Upper lobe of left lung (tissue), 4 donors: ENCODE data around the gene TCF7.

Source experiments
- EP300 ChIP-seq, 4 donors: sonication (generic); formaldehyde crosslinking; IDR thresholded peaks; one replicate each; pipeline ENCODE4 v1.5.1; 2017; ENCODE audit warnings: antibody characterized with exemption in 4 of 4, control low read depth in 2 of 4
- POLR2A ChIP-seq, 4 donors: fragments of 450-650 bp; IDR thresholded peaks; one replicate each; pipeline ENCODE4 v1.5.1; 2016 to 2017; ENCODE audit warnings: antibody characterized with exemption in 4 of 4, mild to moderate bottlenecking in 2 of 4
- POLR2AphosphoS5 ChIP-seq, 2 donors: sonication (generic); formaldehyde crosslinking; IDR thresholded peaks; one replicate each; pipeline ENCODE4 v1.5.1; 2017; ENCODE audit warnings: antibody characterized with exemption in 2 of 2
- TF ChIP-seq, protein P1 (sequence below), 6 experiments: fragments of 450-650 bp in 4 of 6; fragments of 200-600 bp in 2 of 6; sonication (generic) in 2 of 6; IDR thresholded peaks; one replicate each; pipeline ENCODE4 v1.5.1; 2016 to 2019; ENCODE audit warnings: antibody characterized with exemption in 6 of 6

DNA sequence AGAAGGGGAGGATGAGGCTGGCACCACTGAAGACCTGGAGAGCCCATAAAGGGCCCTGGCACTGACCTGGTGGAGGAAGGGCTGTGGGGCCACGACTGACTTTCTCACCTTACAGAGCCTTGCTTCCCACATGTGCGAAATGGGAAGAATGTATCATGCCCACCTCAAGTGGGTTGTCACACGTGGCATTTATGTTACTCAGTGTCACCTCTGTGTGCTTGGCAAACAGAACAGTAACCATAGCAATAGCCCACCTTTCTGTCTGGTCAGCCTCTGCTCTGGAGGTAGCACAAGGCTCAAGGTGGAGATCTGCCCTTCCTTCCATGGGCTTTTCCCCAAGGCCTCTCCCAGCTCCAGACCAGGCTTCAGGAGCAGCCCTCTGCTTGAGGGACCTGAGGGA is 16.7 kb downstream of the TCF7 start:
- TF ChIP-seq, protein P1, sequence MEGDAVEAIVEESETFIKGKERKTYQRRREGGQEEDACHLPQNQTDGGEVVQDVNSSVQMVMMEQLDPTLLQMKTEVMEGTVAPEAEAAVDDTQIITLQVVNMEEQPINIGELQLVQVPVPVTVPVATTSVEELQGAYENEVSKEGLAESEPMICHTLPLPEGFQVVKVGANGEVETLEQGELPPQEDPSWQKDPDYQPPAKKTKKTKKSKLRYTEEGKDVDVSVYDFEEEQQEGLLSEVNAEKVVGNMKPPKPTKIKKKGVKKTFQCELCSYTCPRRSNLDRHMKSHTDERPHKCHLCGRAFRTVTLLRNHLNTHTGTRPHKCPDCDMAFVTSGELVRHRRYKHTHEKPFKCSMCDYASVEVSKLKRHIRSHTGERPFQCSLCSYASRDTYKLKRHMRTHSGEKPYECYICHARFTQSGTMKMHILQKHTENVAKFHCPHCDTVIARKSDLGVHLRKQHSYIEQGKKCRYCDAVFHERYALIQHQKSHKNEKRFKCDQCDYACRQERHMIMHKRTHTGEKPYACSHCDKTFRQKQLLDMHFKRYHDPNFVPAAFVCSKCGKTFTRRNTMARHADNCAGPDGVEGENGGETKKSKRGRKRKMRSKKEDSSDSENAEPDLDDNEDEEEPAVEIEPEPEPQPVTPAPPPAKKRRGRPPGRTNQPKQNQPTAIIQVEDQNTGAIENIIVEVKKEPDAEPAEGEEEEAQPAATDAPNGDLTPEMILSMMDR (IDR thresholded peaks at IDR 0.05), result no peak
- no peak for TF ChIP-seq POLR2A (IDR thresholded peaks at IDR 0.05)
- TF ChIP-seq POLR2AphosphoS5 (IDR thresholded peaks at IDR 0.05), result no peak
- TF ChIP-seq EP300 (IDR thresholded peaks at IDR 0.05), result no peak
